Coronary artery (tissue), 2 donors: Measurements from ENCODE around the gene CRIP1.

ENCODE experiments used
- DNase-seq: peaks from one replicate; pipeline ENCODE4 v3.0.0-alpha.2; 2017; ENCODE audit warnings: low spot score
- H3K27ac ChIP-seq, 2 donors: fragments of 200-600 bp; sonication (generic); one replicate each; pipeline ENCODE4 v1.5.1; 2016 to 2019
- H3K4me3 ChIP-seq: fragments of 200-600 bp; sonication (generic); 2 replicates; pipeline ENCODE4 v1.5.1; 2016; ENCODE audit warnings: mild to moderate bottlenecking, moderate library complexity
- CTCF ChIP-seq: fragments of 200-600 bp; sonication (generic); IDR thresholded peaks from one replicate; pipeline ENCODE4 v1.5.1; 2019; ENCODE audit warnings: antibody characterized with exemption

CRIP1 gene

GRCh38 chr14:105530285-105531087 lies 43.8 kb downstream of the CRIP1 start:
- no peak overlapping the region for H3K4me3 ChIP-seq
- peak; percentile 65 for DNase-seq
- TF ChIP-seq CTCF = no peak
- no peak overlapping the region for H3K27ac ChIP-seq

- TF ChIP-seq CTCF = no peak
- DNase-seq = no peak
- Histone ChIP-seq H3K4me3 (no peak overlapping the region), H3K27ac (no peak overlapping the region)
These were observed 44.6 kb downstream of the CRIP1 start for GRCh38 chr14:105531088-105531893.

GRCh38 chr14:105531894-105532623 lies 45.4 kb downstream of the CRIP1 start:
- H3K4me3 ChIP-seq = no peak overlapping the region
- H3K27ac ChIP-seq = no peak overlapping the region
- TF ChIP-seq CTCF = no peak
- DNase-seq = no peak

- no peak overlapping the region for H3K27ac ChIP-seq
- no peak for DNase-seq
- H3K4me3 ChIP-seq = no peak overlapping the region
- no peak for TF ChIP-seq CTCF
These were observed 46.1 kb downstream of the CRIP1 start for GRCh38 chr14:105532735-105533141.

DNA sequence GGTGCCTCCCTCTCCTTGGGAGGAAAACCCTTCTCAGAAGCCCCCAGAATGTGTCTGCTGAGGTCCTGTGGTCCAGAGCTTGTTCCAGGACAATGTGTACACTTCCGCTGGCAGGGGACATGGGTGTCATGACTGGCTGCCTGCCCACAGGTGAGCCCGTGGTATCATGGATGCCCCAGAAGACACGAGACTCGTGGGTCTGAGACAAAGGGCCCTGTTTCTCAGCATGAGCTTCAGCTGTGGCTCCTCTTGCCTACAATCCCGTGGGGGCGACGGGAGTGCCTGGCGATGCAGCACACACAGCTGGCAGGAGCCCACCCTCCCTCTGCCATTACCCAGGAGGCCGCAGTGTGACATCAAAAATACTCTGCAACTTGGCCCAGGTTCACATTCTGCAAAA lies 46.7 kb downstream of the CRIP1 start:
- Histone ChIP-seq H3K27ac (no peak overlapping the region), H3K4me3 (no peak overlapping the region)
- no peak for TF ChIP-seq CTCF
- no peak for DNase-seq

DNA sequence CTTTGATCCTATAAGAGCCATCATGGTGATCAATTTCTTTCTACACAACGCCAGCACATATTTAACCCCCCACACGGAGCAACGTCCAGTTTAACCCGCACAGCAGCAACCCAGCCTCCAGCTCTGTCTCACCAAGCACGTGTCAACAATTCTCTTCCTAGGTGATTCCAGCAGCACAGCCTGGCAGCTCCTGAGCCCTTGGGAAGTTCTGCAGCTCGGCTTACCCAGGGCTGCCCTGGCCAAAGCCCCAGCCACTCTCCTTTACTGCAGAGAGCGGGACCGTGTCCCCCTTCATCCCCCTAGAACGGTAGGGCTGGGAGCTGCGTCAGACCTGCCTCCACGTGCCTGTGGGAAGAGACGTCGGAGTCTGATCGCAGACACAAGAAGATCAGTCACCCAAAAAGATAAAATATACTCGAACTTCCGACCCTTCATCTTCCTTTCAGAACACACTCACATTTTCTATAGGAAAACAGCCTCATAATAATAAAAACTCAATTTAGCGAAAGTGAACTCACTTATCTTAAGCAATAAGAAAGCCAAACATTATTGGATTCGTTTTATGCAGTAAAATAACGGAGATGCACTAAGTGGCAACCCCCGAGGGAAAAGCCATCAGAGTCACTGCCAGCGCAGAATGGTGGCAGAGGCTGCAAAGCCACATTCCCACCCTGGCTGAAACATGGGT lies 47.3 kb downstream of the CRIP1 start:
- TF ChIP-seq CTCF = no peak
- no peak overlapping the region for H3K27ac ChIP-seq
- DNase-seq = peak; percentile 9
- H3K4me3 ChIP-seq = no peak overlapping the region
